Activated CD4-positive, alpha-beta T cell treated with anti-CD3 and anti-CD28 coated beads for 4 hours (primary cell): Measurements from ENCODE around the gene CRTC1.

ENCODE experiments used
- DNase-seq, 2 donors: peaks; one replicate each; pipeline ENCODE4 v3.0.0-alpha.2; 2020

The CRTC1 gene

DNA sequence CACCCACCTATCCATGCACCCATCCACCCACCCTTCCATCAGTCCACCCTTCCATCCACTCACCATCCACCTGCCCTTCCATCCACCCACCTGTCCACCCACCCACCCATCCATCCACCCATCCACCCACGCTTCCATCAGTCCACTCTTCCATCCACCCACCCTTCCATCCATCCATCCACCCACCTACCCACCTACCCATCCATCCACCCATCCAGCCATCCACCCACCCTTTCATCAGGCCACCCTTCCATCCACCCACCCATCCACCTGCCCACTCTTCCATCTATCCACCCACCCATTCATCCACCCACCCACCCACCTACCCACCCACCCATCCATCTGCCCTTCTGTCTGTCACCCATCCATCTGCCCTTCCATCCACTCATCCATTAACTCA lies 29.6 kb upstream of the CRTC1 start:
- DNase-seq: no peak

DNA sequence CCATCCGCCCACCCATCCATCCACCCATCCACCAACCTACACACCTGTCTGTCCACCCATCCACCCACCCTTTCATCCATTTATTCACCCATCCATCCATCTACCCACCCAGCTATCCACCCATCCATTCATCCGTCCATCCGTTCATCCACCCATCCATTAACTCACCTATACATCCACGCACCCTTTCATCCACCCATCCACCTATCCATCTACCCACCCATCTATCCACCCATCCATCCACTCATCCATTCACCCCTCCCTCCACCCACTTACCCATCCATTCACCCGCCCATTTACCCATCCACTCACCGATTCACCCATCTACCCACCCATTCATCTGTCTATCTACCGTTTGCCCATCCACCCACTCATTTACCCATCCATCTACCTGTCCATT lies 29.0 kb upstream of the CRTC1 start:
- no peak for DNase-seq

DNA sequence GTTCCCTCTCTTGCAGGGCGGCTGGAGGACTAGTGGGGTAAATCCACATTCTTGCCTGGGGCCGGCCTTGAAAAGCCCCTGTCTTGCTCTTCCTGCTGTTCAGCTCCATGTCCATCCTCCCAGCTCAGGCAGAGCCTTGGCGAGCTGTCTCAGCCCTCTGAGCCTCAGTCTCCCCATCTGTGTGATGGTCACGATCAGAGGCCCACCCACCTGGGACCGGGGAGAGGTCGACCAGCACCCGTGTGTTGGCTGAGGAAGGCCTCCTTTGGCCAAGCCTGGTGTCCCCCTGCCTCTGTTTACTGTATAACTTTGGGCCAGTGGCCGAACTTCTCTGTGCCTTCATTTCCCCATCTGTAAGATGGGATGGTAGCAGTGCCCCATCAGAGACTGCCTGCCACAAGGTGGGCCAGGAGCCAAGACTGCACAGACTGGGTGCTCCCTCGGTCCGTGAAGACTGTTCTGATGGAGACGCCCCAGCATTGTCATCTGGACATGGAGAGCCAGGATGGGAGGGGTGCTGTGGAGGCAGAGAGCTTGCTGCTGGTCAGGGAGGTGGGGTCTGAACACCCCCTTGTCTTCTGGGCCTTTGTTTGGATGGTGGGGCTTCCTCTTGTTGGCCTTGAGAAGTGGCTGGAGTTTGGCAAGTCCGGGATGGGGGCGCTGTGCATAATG lies 28.2 kb upstream of the CRTC1 start:
- no peak for DNase-seq

DNA sequence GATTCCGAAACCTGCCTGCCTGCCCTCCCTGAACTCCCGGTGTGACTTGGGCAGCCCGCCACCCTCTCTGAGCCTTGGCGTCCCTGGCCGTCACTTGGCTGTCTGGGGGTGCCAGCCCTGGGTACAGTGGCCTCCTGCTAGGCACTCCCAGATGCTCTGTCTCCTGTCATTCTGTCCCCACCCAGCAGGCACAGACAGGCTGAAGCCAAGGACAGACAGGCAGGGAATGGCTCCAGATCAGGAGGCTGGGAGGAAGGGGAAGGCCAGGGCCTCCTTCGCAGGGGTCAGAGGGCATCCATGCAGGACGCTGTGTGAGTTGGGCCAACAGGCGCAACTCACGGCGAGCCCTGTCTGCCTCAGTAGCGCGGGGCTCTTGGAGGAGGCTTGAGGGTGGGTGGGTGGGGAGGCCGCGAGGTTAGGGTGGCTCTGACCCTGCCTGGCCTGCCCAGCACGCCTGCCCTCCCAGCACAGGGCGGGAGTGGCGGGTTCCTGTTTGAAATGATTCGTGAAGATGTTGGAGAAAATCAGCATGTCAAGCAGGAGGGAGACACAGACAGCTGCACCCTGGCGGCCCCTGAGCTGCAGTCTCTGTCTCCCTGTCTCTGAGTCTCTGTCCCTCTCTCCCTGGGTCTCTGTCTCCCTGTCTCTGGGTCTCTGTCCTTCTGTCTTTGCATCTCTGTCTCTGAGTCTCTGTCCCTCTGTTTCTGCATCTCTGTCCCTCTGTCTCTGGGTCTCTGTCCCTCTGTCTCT lies 27.0 kb upstream of the CRTC1 start:
- no peak for DNase-seq

DNA sequence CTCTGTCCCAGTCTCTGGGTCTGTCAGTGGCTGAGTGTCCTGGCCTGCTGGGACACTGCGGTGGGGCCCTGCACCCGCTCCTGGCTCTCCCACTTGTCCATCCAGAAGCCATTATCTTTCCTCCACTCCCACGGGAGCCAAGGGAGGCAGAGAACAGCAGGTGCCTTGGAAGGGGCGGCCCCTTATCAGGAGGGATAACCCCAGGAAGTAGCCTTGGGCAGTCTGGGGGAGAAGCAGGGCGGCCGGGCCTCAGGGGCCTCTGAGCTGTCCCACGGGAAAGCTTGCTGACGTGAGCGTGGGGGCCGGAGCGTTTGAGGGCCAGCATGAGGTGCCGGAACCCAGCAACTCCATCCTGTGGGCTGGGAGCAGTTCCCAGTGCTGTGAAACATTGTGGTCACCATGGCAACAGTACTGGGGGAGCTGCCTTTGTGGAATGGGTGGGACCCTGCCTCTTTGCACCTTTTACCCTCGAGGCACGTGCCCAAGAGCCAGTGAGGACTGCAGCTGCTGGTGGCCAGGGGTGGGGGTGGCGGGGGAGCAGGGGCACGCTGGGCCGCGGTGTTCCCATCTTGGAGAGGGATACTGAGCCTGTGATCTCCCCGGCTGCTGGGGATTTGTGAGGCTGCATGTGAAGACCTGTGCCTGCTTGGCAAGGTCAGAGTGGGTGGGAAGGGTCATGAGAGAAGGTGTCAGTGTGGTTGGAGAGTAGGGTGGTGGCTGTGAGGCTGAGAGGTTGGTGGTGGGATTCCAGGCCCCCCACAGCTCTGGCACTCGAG lies 25.7 kb upstream of the CRTC1 start:
- DNase-seq: no peak

DNA sequence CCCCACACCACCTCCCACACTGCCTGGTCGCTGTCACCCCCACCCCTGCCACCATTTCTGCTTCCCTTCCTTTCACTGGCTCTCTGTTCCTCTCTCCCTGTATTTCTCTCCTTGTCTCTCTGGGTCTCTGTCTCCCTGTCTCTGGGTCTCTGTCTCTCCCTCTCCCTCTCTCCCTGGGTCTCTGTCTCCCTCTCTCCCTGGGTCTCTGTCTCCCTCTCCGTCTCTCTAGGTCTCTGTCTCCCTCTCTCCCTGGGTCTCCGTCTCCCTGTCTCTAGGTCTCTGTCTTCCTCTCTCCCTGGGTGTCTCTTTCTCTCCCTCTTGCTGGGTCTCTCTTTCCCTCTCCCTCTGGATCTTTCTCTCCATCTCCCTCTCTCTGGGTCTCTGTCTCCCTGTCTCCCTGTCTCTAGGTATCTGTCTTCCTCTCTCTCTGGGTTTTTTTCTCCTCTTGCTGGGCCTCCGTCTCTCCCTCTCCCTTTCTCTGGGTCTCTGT lies 25.1 kb upstream of the CRTC1 start:
- DNase-seq: no peak

DNA sequence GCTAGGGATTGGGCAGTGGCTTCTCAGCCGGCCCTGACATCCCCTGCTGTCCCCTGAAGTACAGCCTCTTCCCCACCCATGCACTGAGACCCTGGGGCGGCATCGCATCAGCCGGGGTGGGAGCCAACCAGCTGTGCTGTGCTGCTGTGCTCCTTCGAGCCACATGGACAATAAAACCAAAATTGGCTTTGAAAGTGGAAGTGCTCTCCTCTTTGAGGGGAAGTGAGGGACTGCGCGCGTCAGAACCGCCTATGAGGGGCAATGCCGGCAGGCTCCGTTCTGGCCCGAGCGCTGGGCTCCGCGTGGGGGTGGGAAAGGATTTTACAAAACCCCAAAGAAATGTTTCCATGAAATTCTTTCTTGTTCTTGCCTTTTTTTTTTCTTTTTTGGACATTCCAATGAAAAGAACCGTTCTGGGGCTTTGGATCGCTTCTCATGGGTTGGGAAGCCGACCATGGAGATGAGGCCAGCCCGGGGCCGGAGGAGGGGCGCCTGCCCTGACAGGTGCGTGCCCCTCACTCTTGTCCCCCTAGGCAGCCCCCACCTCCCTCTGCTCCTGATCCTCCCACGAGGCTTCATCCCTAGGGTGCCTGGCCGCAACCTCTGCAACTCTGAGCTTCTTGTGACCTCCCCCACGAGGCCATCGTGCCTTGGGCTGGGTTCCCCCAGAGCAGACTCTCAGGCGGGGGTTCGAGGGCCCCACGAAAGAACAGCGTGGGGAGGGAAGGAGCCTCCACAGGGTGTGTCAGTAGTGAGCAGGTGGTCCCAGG lies 24.0 kb upstream of the CRTC1 start:
- no peak for DNase-seq

DNA sequence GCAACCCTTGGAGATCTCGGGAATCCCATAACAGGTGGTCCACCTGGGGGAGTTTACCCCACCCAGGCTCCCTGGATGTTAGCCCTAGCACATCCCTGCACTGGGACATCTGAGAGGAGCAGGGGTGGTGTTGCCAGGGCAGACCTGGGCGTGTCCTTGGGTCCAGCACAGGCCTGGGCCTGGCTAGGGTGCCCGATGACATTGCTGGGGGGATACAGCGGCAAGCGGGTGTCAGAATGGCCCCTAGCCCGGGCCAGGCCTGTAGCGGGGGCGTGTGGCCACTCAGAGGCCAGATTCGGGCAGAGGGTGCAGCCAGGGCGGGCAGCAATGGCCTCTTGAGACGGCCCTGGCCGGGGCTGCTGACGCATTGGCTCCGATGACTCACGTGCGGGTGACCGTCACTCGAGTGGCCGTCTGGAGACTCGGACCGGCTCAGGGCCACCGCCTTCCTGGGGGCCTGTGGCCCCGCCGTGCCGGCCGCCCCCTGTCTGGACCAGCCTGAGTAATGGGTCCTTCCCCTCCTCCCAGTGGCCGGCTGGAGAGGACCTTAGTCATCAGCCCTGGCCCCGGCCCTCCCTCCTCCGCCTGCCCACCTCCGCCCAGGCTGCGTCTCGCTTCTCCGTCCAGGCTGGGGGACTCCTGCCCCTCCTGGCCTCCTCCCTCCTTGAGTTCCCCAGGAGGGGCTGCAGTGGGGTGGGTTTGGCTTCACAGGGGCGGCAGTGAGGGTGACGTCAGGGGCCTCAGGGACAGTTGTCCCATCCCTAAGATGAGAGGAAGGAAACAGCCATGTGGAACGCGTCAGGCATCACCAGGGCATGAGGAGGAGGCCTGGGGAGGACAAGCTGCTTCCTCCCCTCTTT lies 23.2 kb upstream of the CRTC1 start:
- DNase-seq: no peak

DNA sequence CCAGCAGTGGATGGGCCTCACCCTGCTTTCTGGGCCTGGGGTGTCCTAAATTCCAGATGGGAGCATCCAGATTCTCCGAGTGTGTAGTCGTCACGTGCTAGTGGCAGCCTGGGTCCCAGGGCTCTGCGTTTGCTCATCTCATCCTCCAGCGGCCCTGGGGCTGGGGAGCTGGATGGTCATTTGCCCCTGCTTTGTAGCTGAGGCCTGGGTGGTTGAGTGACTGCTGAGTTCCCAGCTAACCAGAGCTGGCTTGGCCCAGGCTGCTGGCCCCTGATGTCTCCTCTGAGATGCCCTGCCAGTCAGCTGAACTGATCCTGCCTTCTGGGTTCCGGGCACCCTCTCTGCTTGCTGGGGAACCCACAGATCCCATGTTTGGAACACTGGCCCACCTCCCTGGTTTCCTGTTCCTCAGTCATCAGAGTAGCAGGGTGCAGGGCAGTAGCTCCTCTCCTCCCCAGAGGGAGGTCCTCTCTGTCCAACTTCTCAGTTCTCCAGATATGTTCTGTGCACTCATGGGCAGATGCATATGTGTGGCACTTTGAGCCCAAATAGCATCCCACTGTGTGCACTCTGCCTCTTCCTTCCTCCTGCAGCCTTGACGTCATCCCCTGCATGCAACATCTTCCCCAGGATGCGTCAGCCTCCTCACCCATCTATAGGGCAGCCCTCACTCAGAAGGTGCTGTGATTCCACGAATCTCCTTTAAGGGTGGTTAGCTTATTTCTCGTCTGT lies 22.4 kb upstream of the CRTC1 start:
- DNase-seq: no peak

DNA sequence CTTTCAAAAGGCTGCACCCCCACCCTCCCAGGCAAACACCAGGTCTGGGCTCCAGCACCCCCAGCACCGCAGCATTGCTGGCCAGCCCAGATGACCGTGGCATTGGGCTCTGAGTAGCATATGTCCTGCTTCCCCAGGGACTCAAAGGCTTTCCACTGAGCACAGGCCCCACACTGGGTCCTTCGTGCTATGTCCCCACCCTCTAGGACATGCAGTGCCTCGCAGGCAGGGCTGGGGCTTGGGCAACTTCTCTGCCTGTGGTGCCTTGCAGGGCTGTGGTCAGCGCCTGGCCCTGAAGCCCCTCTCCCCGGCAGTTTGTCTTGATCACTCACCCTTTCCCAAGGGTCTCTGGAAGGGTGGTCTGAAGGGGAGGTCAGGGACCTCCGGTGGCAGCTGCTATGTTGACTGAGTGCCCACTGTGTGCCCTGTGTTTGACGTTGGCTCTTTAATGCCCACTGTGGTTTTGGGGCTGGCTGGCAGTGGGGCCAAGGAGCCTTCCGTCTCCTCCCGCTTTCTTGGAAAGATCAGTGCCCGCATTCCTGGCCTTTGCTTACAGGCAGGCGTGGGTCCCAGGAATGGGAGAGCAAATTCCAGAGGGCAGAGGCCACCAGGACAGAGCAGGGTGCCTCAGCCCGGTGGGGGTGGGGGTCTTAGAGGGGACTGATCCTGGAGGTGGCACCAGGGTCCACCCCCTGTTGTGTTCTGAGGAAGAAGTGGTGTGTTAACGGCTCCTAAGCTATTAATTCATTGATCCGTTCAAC lies 20.3 kb upstream of the CRTC1 start:
- no peak for DNase-seq

DNA sequence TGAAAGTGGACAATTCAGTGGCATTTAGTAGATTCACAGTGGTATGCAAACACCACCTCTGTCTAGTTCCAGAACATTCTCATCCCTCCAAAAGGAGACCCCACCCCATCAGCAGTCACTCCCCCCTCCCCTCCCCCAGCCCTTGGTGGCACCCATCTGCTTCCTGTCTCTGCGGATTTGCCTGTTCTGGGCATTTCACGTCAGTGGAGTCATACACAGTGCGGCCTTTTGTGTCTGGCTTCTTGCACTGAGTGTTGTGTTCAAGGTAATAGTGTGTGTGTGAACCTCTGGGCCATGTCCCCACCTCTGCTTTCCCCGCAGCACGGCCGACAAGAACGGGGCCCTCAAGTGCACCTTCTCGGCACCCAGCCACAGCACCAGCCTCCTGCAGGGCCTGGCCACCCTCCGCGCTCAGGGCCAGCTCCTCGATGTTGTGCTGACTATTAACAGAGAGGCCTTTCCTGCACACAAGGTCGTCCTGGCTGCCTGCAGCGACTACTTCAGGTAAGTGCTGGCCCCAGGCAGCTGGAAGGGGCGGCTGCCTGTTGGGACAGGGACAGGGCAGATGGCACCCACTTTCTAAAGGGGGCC lies 19.4 kb upstream of the CRTC1 start:
- no peak for DNase-seq

DNA sequence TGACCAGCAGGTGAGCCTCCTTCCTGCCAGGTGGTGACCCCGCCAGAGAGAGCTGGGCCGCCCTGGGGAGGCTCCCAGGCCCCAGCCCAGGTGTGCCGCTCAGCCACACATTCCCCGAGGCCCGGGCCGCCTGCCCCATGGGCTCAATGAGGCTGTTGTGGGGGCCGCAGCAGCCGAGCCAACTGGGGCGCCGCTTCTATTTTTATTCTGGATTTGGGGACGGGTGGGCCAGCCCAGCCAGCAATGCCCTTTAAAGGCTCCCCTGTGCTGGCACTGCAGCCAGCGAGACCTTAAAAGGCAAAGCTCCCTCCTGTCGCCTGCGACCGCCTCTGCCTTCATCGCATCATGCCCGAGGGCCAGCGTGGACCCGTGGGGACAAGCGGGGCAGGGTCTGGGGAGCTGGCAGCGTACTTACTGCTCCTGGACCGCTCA lies 17.7 kb upstream of the CRTC1 start:
- no peak for DNase-seq

DNA sequence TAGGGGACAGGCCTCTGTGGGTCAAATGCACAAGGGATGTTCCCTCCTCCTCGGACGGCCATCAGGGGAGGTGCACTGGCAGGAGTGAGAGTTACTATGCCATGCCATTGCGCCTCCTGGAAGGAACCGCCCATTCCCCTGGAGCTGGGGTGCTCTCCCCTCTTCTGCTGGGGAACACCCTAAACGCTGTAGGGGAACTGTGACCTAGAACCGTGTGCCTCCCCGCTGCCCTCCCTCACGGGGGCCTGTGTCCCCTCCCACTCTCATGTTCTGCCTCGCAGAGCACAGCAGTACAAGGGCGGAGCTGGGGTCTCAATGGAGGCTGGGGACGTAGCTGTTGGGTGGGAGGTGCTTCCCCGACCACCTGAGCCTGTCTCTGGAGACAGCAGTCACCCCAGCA lies 17.2 kb upstream of the CRTC1 start:
- DNase-seq: no peak

DNA sequence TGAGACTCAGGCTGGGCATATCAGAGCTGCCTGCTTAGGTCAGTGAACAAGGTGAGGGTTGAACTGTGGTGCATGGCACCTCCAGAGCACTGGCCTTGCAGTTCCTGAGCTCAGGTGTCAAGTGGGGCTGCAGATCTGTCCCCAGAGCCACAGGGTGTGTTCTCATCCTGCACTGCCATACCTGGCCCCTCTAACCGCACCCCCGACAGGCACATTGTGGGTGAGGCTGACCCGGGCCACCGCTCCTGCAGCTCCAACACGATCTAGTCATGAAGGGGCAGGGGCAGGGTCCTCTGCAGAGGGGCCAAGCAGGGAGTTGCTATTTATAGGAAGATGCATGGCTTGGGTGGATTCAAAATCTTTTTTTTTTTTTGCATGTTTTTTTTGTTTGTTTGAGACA lies 16.7 kb upstream of the CRTC1 start:
- no peak for DNase-seq

DNA sequence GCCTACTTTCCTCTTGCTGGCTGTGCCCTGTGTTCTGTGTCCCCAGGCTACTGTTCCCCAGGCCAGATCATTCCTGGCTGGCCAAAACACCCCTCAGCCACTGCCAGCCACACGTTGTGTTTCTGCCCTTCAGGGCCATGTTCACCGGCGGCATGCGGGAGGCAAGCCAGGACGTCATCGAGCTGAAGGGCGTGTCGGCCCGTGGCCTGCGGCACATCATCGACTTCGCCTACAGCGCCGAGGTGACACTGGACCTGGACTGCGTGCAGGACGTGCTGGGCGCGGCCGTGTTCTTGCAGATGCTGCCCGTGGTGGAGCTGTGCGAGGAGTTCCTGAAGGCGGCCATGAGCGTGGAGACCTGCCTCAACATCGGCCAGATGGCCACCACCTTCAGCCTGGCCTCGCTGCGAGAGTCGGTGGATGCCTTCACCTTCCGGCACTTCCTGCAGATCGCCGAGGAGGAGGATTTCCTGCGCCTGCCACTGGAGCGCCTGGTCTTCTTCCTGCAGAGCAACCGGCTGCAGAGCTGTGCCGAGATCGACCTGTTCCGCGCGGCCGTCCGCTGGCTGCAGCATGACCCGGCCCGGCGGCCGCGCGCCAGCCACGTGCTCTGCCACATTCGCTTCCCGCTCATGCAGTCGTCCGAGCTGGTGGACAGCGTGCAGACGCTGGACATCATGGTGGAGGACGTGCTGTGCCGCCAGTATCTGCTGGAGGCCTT lies 15.8 kb upstream of the CRTC1 start:
- no peak for DNase-seq

DNA sequence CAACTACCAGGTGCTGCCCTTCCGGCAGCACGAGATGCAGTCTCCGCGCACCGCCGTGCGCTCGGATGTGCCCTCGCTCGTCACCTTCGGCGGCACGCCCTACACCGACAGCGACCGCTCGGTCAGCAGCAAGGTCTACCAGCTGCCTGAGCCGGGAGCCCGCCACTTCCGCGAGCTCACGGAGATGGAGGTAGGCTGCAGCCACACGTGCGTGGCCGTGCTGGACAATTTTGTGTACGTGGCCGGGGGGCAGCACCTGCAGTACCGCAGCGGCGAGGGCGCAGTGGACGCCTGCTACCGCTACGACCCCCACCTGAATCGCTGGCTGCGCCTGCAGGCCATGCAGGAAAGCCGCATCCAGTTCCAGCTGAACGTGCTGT lies 15.2 kb upstream of the CRTC1 start:
- DNase-seq: no peak

DNA sequence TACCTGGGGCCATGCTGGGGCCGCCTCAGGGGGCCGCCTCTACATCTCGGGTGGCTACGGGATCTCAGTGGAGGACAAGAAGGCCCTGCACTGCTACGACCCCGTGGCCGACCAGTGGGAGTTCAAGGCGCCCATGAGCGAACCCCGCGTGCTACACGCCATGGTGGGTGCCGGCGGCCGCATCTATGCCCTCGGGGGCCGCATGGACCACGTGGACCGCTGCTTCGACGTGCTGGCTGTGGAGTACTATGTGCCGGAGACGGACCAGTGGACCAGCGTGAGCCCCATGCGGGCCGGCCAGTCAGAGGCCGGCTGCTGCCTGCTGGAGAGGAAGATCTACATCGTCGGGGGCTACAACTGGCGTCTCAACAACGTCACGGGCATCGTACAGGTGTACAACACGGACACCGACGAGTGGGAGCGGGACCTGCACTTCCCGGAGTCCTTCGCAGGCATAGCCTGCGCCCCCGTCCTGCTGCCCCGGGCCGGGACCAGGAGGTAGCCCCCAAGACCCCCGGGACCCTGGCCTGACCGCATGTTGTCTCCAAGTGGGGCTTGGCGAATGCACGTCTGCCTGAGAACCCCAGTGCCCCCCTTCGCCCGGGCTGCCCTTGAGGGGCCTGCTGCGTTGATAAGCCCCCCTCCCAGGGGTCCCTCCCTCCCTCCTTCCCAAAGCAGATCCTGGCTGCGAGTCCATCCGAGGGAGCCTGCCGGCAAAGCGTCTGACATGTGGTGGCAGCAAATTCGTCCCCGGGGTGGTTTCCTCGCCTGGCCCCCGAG lies 14.5 kb upstream of the CRTC1 start:
- no peak for DNase-seq

DNA sequence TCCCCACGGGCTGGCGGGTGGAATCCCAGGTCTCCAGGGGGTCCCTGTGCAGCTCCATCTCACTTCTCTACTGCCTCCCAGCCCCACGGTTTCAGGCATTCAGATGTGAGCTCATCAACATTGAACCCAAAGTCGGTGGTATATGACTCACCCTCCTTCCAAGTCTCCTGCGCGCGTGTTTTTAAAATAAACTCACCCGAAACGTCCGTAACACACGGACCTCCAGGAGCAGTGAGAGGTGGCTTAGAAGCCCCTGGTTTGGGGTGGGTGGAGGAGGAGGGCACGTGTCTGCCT lies 14.0 kb upstream of the CRTC1 start:
- DNase-seq: no peak

DNA sequence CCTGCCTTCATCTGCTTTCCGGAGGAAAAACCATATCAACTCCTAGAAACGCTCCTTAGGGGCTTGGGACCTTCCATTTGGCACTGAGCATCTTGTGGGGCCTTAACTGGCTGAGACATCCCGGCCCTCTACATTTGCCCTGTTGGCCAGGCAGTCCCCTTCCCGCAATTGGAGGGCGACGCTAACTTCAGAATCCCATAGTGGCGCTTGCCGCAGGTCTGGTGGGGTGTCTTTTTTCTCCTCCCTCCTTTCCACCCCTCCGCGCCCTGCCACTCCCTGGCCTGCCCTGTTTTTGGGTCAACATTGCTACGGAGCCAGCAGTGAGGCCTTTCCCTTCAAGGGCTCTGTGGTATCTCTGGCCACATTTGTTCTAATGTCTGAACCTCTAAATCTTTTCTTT lies 13.6 kb upstream of the CRTC1 start:
- DNase-seq: no peak
